Uterus (tissue), 2 donors: Measurements from ENCODE around the gene INO80E.

Experiments
- CTCF ChIP-seq, 4 experiments: fragments of 200-600 bp in 2 of 4; fragments of 450-650 bp in 2 of 4; sonication (generic) in 2 of 4; IDR thresholded peaks; one replicate each; pipeline ENCODE4 v1.5.1; 2016 to 2019; ENCODE audit warnings: antibody characterized with exemption in 4 of 4, mild to moderate bottlenecking in 2 of 4, moderate library complexity in 1 of 4
- POLR2A ChIP-seq, 2 donors: fragments of 450-650 bp; IDR thresholded peaks; one replicate each; pipeline ENCODE4 v1.6.1; 2016; ENCODE audit warnings: antibody characterized with exemption in 2 of 2, mild to moderate bottlenecking in 1 of 2, moderate library complexity in 1 of 2

- TF ChIP-seq CTCF (IDR thresholded peaks at IDR 0.05) (peak in 1 of 4 experiments; percentile 5), POLR2A (IDR thresholded peaks at IDR 0.05) (peak in 1 of 2 donors; percentile 60)
Observed at GRCh38 chr16:29995911-29996765, at the start of gene INO80E.
